ENCODE results near the gene NDUFS7. TPM values are rescaled to one million over a fixed set of nuclear protein-coding genes. Genes with fewer than 3 reads are reported as not detected.

NDUFS7 gene
- total RNA-seq, 4 donors from 2014 or later, result 259 to 497 (median 377) TPM

- Histone ChIP-seq H3K4me3 (no peak overlapping the region), H3K4me1 (no peaks in the 10 kb centered on the region), H3K27ac (no peak overlapping the region), H3K27me3 (no peaks in the 10 kb centered on the region), H3K9me3 (no peaks in the 10 kb centered on the region), H3K36me3 (peaks cover 0 to 78% of the 10 kb centered on the region in 2 donors)
- intact Hi-C loops (cut with DNase I; ENCODE audit: low total_unique reads) (no loop called here), in situ Hi-C loops (cut with MboI; ENCODE audit: low sequenced_read_pairs in 4 of 4) (no loop called here)
- no peak for TF ChIP-seq POLR2A (IDR thresholded peaks at IDR 0.05)
- ATAC-seq, result no peak
- no peak for DNase-seq
Measured at GRCh38 chr19:1366899-1367870, 16.5 kb upstream of the NDUFS7 start.

GRCh38 chr19:1369214-1369805 is 14.4 kb upstream of the NDUFS7 start:
- intact Hi-C loops (cut with DNase I; ENCODE audit: low total_unique reads) (no loop called here), in situ Hi-C loops (cut with MboI; ENCODE audit: low sequenced_read_pairs in 4 of 4) (no loop called here)
- Histone ChIP-seq H3K36me3 (peaks cover 0 to 70% of the 10 kb centered on the region in 2 donors), H3K4me3 (no peak overlapping the region), H3K27ac (no peak overlapping the region), H3K9me3 (no peaks in the 10 kb centered on the region), H3K4me1 (peaks cover 0 to 3% of the 10 kb centered on the region in 2 donors), H3K27me3 (no peaks in the 10 kb centered on the region)
- DNase-seq (no peak), ATAC-seq (no peak)
- TF ChIP-seq CTCF (IDR thresholded peaks at IDR 0.05 in 4 of 5, conservative IDR thresholded peaks at IDR 0.05 in 1 of 5) (no peak), POLR2A (IDR thresholded peaks at IDR 0.05) (no peak)

GRCh38 chr19:1370579-1371361 is 12.9 kb upstream of the NDUFS7 start:
- peaks cover 0 to 3% of the 10 kb centered on the region in 2 donors for H3K4me1 ChIP-seq
- no peak overlapping the region for H3K27ac ChIP-seq
- H3K4me3 ChIP-seq, result no peak overlapping the region
- no peaks in the 10 kb centered on the region for H3K9me3 ChIP-seq
- intact Hi-C loops (cut with DNase I; ENCODE audit: low total_unique reads) (no loop called here), in situ Hi-C loops (cut with MboI; ENCODE audit: low sequenced_read_pairs in 4 of 4) (no loop called here)
- no peak for ATAC-seq
- H3K36me3 ChIP-seq, result peaks cover 0 to 59% of the 10 kb centered on the region in 2 donors
- DNase-seq, result no peak
- TF ChIP-seq POLR2A (IDR thresholded peaks at IDR 0.05) (no peak), CTCF (IDR thresholded peaks at IDR 0.05 in 4 of 5, conservative IDR thresholded peaks at IDR 0.05 in 1 of 5) (no peak)
- H3K27me3 ChIP-seq, result no peaks in the 10 kb centered on the region

GRCh38 chr19:1373042-1373533 is 10.6 kb upstream of the NDUFS7 start:
- Histone ChIP-seq H3K27ac (peak overlapping the region; percentile 55 to 76 (median 70)), H3K4me1 (peaks cover 0 to 3% of the 10 kb centered on the region in 2 donors), H3K36me3 (peaks cover 0 to 59% of the 10 kb centered on the region in 2 donors), H3K9me3 (no peaks in the 10 kb centered on the region), H3K4me3 (no peak overlapping the region), H3K27me3 (no peaks in the 10 kb centered on the region)
- ATAC-seq (no peak), DNase-seq (no peak)
- intact Hi-C loops (cut with DNase I; ENCODE audit: low total_unique reads) (no loop called here), in situ Hi-C loops (cut with MboI; ENCODE audit: low sequenced_read_pairs in 4 of 4) (no loop called here)
- TF ChIP-seq POLR2A (IDR thresholded peaks at IDR 0.05) (no peak), CTCF (IDR thresholded peaks at IDR 0.05 in 4 of 5, conservative IDR thresholded peaks at IDR 0.05 in 1 of 5) (no peak)
